Stomach smooth muscle (tissue), 2 donors: ENCODE results near the gene R3HDM2.

Experiments
- H3K27ac ChIP-seq: one replicate; pipeline ENCODE4 v1.7.0; 2013; ENCODE audit warnings: mild to moderate bottlenecking, low read length, inconsistent platforms
- H3K27me3 ChIP-seq, 2 donors: one replicate each; pipeline ENCODE4 v1.7.0; 2013; ENCODE audit warnings: low read length in 2 of 2; ENCODE audit not compliant: insufficient read depth in 2 of 2, control insufficient read depth in 1 of 2
- H3K36me3 ChIP-seq, 2 donors: one replicate each; pipeline ENCODE4 v1.7.0; 2013; ENCODE audit warnings: low read length in 2 of 2; ENCODE audit not compliant: control insufficient read depth in 2 of 2, insufficient read depth in 2 of 2
- H3K4me1 ChIP-seq: one replicate; pipeline ENCODE4 v1.7.0; 2013; ENCODE audit warnings: low read length; ENCODE audit not compliant: control insufficient read depth, insufficient read depth
- H3K4me3 ChIP-seq, 2 donors: one replicate each; pipeline ENCODE4 v1.7.0; 2013; ENCODE audit warnings: low read length in 2 of 2
- H3K9ac ChIP-seq, 2 donors: one replicate each; pipeline ENCODE4 v1.7.0; 2013; ENCODE audit warnings: low read length in 2 of 2, mild to moderate bottlenecking in 1 of 2
- H3K9me3 ChIP-seq, 2 donors: one replicate each; pipeline ENCODE4 v1.7.0; 2013; ENCODE audit warnings: low read length in 2 of 2; ENCODE audit not compliant: control insufficient read depth in 2 of 2
- donor health status: healthy.
- donor health status: Pancreatic carcinoma.

Gene R3HDM2

DNA sequence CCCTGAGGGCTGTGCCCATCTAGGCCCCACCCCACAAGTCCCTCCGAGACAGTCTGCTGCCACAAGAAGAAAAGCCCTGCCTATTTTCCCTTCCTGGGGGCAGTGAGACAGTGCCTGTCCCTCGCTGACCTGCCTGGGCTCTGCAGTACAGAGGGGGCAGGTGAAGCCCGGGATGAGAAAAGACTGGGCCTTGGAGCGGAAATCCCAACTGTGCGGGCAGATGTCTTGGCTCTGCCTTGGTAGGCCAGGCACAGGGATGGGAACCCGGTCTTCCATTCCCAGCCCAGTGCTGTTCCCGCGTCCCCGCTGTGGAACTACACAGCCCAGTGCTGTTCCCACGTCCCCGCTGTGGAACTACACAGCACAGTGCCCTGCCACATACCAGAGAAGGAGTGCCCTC is 227.1 kb downstream of the R3HDM2 start:
- peaks cover 53 to 72% of the 10 kb centered on the region in 2 donors for H3K36me3 ChIP-seq
- H3K27me3 ChIP-seq, result no peaks in the 10 kb centered on the region
- no peak overlapping the region for H3K9ac ChIP-seq

More for the DNA sequence above, 227.1 kb downstream of the R3HDM2 start:
- no peak overlapping the region for H3K27ac ChIP-seq
- no peak overlapping the region for H3K4me3 ChIP-seq
- no peaks in the 10 kb centered on the region for H3K9me3 ChIP-seq
- no peaks in the 10 kb centered on the region for H3K4me1 ChIP-seq
